ENCODE data around the gene ECT2. TPM values are rescaled to one million over a fixed set of nuclear protein-coding genes. Genes with fewer than 3 reads are reported as not detected.

ECT2 gene
- total and polyA plus RNA-seq, 8 donors, result 1.2 to 28.1 (median 9.2) TPM

- 75 to 91% (median 87%) methylated on average over 3 of the region's 3 CpGs for WGBS, 5 donors
- no peak for TF ChIP-seq POLR2AphosphoS5 (IDR thresholded peaks at IDR 0.05)
- no peak for TF ChIP-seq CTCF (IDR thresholded peaks at IDR 0.05)
- no peak for TF ChIP-seq EP300 (IDR thresholded peaks at IDR 0.05)
- no peak for TF ChIP-seq POLR2A (IDR thresholded peaks at IDR 0.05)
- intact Hi-C loops (cut with DNase I; ENCODE audit: low total_unique reads), result no loop called here
- Histone ChIP-seq H3K9me3 (no peaks in the 10 kb centered on the region), H3K4me1 (no peaks in the 10 kb centered on the region), H3K36me3 (peaks cover 3 to 24% (median 10%) of the 10 kb centered on the region in 4 donors), H3K4me3 (no peak overlapping the region), H3K27me3 (no peaks in the 10 kb centered on the region), H3K27ac (no peak overlapping the region)
- no peak for DNase-seq
These were observed 53.0 kb downstream of the ECT2 start for GRCh38 chr3:172803489-172803888.

DNA sequence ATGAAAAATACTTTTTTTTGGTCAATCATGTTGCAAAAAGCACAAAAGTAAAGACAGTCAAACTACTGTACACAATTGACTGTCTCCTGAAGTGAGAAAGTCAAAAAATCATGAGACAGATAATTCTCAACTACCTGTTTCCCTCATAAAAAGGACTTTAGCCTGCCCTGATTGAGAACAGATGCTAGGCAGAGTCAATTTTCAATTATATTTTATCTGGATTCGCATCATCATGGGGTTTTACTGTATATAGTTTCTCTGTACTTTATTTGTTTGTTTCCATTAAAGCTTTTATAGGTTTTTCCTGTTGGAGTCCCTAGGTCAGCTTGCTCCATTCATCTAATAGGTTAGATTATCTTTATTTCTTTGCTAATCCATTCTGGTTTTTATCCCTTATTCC lies 53.8 kb downstream of the ECT2 start:
- Histone ChIP-seq H3K36me3 (peaks cover 3 to 24% (median 10%) of the 10 kb centered on the region in 4 donors), H3K4me3 (no peak overlapping the region), H3K27ac (no peak overlapping the region), H3K4me1 (no peaks in the 10 kb centered on the region), H3K9me3 (no peaks in the 10 kb centered on the region), H3K27me3 (no peaks in the 10 kb centered on the region)
- intact Hi-C loops (cut with DNase I; ENCODE audit: low total_unique reads), result no loop called here
- TF ChIP-seq POLR2AphosphoS5 (IDR thresholded peaks at IDR 0.05) (no peak), CTCF (IDR thresholded peaks at IDR 0.05) (no peak), POLR2A (IDR thresholded peaks at IDR 0.05) (no peak), EP300 (IDR thresholded peaks at IDR 0.05) (no peak)
- WGBS, 5 donors, result 88 to 100% (median 94%) methylated on average over 1 of the region's 1 CpG
- no peak for DNase-seq

DNA sequence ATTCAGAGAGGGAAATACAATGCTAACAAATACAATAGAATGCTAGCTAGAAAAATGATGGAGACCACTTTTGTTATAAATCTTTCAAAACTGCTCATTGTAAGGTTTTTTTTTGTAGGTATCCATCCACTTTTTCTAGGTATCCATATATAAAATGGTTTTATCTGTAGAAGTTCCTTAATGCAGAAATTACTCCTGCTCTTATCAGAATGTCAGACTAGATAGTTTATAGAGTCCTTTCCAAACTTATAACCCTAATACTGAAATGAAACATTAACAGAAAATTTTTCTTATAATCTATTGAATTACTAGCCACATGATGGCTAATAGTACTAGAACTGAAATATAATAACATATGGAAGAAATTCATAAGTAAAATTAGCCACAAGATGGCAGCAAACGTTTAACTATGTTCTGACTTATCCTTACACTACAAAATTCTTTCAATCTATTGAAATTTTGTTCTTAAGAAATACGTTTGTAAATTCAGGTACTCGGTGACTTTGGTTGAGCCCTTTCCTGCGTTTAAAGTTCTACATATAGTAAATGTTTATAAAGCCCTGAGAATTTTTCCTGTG lies 58.5 kb downstream of the ECT2 start:
- Histone ChIP-seq H3K9me3 (no peaks in the 10 kb centered on the region), H3K4me1 (no peaks in the 10 kb centered on the region), H3K4me3 (no peak overlapping the region), H3K36me3 (peaks cover 3 to 24% (median 10%) of the 10 kb centered on the region in 4 donors), H3K27ac (no peak overlapping the region), H3K27me3 (no peaks in the 10 kb centered on the region)
- TF ChIP-seq CTCF (IDR thresholded peaks at IDR 0.05) (peak in 3 of 7 experiments; percentile 24 to 36 (median 28)), EP300 (IDR thresholded peaks at IDR 0.05) (no peak), POLR2A (IDR thresholded peaks at IDR 0.05) (no peak)
- 23 to 44% (median 34%) methylated on average over 4 of the region's 4 CpGs for WGBS, 5 donors
- intact Hi-C loops (cut with DNase I; ENCODE audit: low total_unique reads), result no loop called here
- peak in 1 of 2 donors; percentile 73 for DNase-seq

- Histone ChIP-seq H3K4me1 (no peaks in the 10 kb centered on the region), H3K27ac (no peak overlapping the region), H3K9me3 (no peaks in the 10 kb centered on the region), H3K27me3 (no peaks in the 10 kb centered on the region), H3K36me3 (peaks cover 2 to 27% (median 7%) of the 10 kb centered on the region in 4 donors), H3K4me3 (no peak overlapping the region)
- TF ChIP-seq POLR2AphosphoS5 (IDR thresholded peaks at IDR 0.05), result no peak
- no peak for TF ChIP-seq EP300 (IDR thresholded peaks at IDR 0.05)
- TF ChIP-seq POLR2A (IDR thresholded peaks at IDR 0.05), result no peak
- no peak for TF ChIP-seq CTCF (IDR thresholded peaks at IDR 0.05)
- intact Hi-C loops (cut with DNase I; ENCODE audit: low total_unique reads), result no loop called here
- no peak for DNase-seq
- WGBS, 5 donors, result 83 to 88% (median 85%) methylated on average over 4 of the region's 4 CpGs
These were observed 60.6 kb downstream of the ECT2 start for GRCh38 chr3:172811099-172811498.
